GM21515 (cell line): Measurements from ENCODE around the gene ANAPC2.
A peak's percentile ranks its signal among the peaks of the same experiment; 100 is the strongest.

Experiments used
- ATAC-seq: cut with Tn5 transposase; IDR thresholded peaks from one replicate; pipeline ENCODE4 v1.9.1; 2021; ENCODE audit not compliant: unreplicated experiment

The ANAPC2 gene

GRCh38 chr9:137188490-137189296 is at the start of gene ANAPC2, which contains the start of gene SSNA1:
Gene ANAPC2 (minus strand): TSS chr9:137188560. CDS start chr9:137188532, 28 bp downstream.
Gene SSNA1 (plus strand): TSS chr9:137188676. CDS start chr9:137188727, 51 bp downstream.
- peak; percentile 68 for ATAC-seq

- ATAC-seq = no peak
Observed at GRCh38 chr9:137236936-137237421, 48.6 kb upstream of the ANAPC2 start.

GRCh38 chr9:137236238-137236935 is 48.0 kb upstream of the ANAPC2 start:
- no peak for ATAC-seq

- ATAC-seq = no peak
Observed at GRCh38 chr9:137235424-137236237, 47.3 kb upstream of the ANAPC2 start.

GRCh38 chr9:137234758-137235423 is 46.5 kb upstream of the ANAPC2 start:
- ATAC-seq = no peak

- no peak for ATAC-seq
Observed at GRCh38 chr9:137234055-137234697, 45.8 kb upstream of the ANAPC2 start.

GRCh38 chr9:137233143-137233980 is 45.0 kb upstream of the ANAPC2 start:
- ATAC-seq = no peak

GRCh38 chr9:137232510-137232909 is 44.1 kb upstream of the ANAPC2 start:
- no peak for ATAC-seq

GRCh38 chr9:137232101-137232500 is 43.7 kb upstream of the ANAPC2 start:
- ATAC-seq = no peak

GRCh38 chr9:137231372-137232039 is 43.1 kb upstream of the ANAPC2 start:
- no peak for ATAC-seq

- no peak for ATAC-seq
Observed at GRCh38 chr9:137230705-137231371, 42.5 kb upstream of the ANAPC2 start, which contains the start of gene SLC34A3. Gene SLC34A3 (plus strand): TSS chr9:137230901. CDS start chr9:137231703, 802 bp downstream.

GRCh38 chr9:137229903-137230704 is 41.7 kb upstream of the ANAPC2 start:
- ATAC-seq = no peak

- ATAC-seq = no peak
Observed at GRCh38 chr9:137228968-137229896, 40.9 kb upstream of the ANAPC2 start.

GRCh38 chr9:137228506-137228967 is 40.2 kb upstream of the ANAPC2 start:
- ATAC-seq = no peak

- no peak for ATAC-seq
Observed at GRCh38 chr9:137227853-137228505, 39.6 kb upstream of the ANAPC2 start.
